Measurements from ENCODE around the gene HCN2. TPM values are rescaled to one million over a fixed set of nuclear protein-coding genes. Genes with fewer than 3 reads are reported as not detected.

Gene HCN2
- total and polyA plus RNA-seq, 2 of the 13 experiments (the other 11 are each of a cell fraction or from before 2014, with no cell fraction given), result 0.01 TPM; not detected in 1

GRCh38 chr19:543910-544608 is 45.6 kb upstream of the HCN2 start, which contains the start of gene GZMM:
TSS of gene GZMM (plus strand) at chr19:544053. CDS start at chr19:544072, 19 bp downstream.
- BruUV-seq (replicated peaks), result no TSS peak
- Histone ChIP-seq H3K27ac (ENCODE audit: extremely low read length, insufficient read depth, low read length) (no peak within 1 kb of the TSS), H3K4me1 (ENCODE audit: insufficient read depth, low read length) (no peaks in the 10 kb centered on the region), H3K4me2 (ENCODE audit: low read depth, low read length) (no peak within 1 kb of the TSS), H3K4me3 (replicated peaks in 1 of 3; ENCODE audit: insufficient read depth in 1 of 3, low read depth in 2 of 3, low read length in 3 of 3) (no peak within 1 kb of the TSS), H3K36me3 (replicated peaks in 1 of 2; ENCODE audit: control insufficient read depth in 1 of 2, insufficient read depth in 2 of 2, low read length in 2 of 2) (peaks cover 4 to 19% of the 10 kb centered on the region in 2 experiments; a peak in 2 of 5 replicates), H3K79me2 (ENCODE audit: insufficient read depth, low read length) (no peaks in the 10 kb centered on the region), H3K9me3 (ENCODE audit: low read length) (no peaks in the 10 kb centered on the region), H3K27me3 (ENCODE audit: control insufficient read depth in 1 of 2, insufficient read depth in 2 of 2, low read length in 2 of 2) (peaks cover 0 to 8% of the 10 kb centered on the region in 2 experiments; a peak in 2 of 5 replicates), H2AFZ (ENCODE audit: low read length) (no peak within 1 kb of the TSS), H3K9ac (ENCODE audit: insufficient read depth, low read depth, low read length) (no peak within 1 kb of the TSS), H4K20me1 (ENCODE audit: insufficient read depth, low read length) (peaks cover 2% of the 10 kb centered on the region; the same call in 1 of the 2 replicates)
- ChIA-PET POLR2A (no interaction called here), CTCF (ENCODE audit: low intra/inter-chr PET ratio, low total read pairs) (no interaction called here)
- peak; percentile 13 for ATAC-seq
- TF ChIP-seq AGO1 (IDR thresholded peaks at IDR 0.05; ENCODE audit: low read depth, low read length, poor library complexity, severe bottlenecking) (peak; percentile 82), RBFOX2 (IDR thresholded peaks at IDR 0.05; ENCODE audit: low read depth, low read length) (0 out of 2 replicates have a peak, but pooled peaks have one; percentile 34), SSRP1 (CRISPR knock-in tag; IDR thresholded peaks at IDR 0.05) (0 out of 2 replicates have a peak, but pooled peaks have one; percentile 40), POLR2A (IDR thresholded peaks at IDR 0.05; ENCODE audit: insufficient read depth in 1 of 2, low read depth in 2 of 2, low read length in 2 of 2) (peak in 1 of 2 experiments; percentile 46; a peak in 2 of 4 replicates), PHF8 (CRISPR knock-in tag; IDR thresholded peaks at IDR 0.05) (no peak), AKAP8 (CRISPR knock-in tag; IDR thresholded peaks at IDR 0.05) (peak; percentile 90; the same call in 1 of the 2 replicates), AGO2 (optimal IDR thresholded peaks at IDR 0.05; ENCODE audit: low read depth, low read length) (peak; percentile 95), POLR2G (IDR thresholded peaks at IDR 0.05; ENCODE audit: low read depth, low read length) (peak; percentile 54; the same call in 1 of the 2 replicates), YEATS4 (CRISPR knock-in tag; IDR thresholded peaks at IDR 0.05; ENCODE audit: borderline replicate concordance) (no peak), HNRNPUL1 (IDR thresholded peaks at IDR 0.05; ENCODE audit: low read depth, low read length) (no peak), PTBP1 (IDR thresholded peaks at IDR 0.05; ENCODE audit: low read depth, low read length, poor library complexity, severe bottlenecking) (peak; percentile 14)
- 92% methylated on average over 13 of the region's 31 CpGs for WGBS (ENCODE audit: low lambda C conversion rate)
- intact Hi-C loops (cut with micrococcal nuclease; ENCODE audit: unreplicated experiment) (no loop called here), in situ Hi-C loops (cut with HindIII; ENCODE audit: extremely low pct_ligation_motif_present, low pct_unique_long_range_greater_than_20kb) (no loop called here)
- no peak for DNase-seq (ENCODE audit: low spot score)
- no peak for FAIRE-seq

All from HepG2 (cell line).